ENCODE measurements around the gene PIF1. TPM values are rescaled to one million over a fixed set of nuclear protein-coding genes. Genes with fewer than 3 reads are reported as not detected.

PIF1 gene
- total and polyA plus RNA-seq, 2 of the 4 experiments (the other 2 are of a cell fraction): 3.9 to 19.9 TPM

- Histone ChIP-seq H4K8ac (ENCODE audit: low read depth in 2 of 2, low read length in 2 of 2) (0 out of 4 replicates have a peak overlapping the region, but pooled peaks of 1 of the 2 experiments have one; percentile 28), H3K27me3 (ENCODE audit: control insufficient read depth, insufficient read depth, low read length) (no peaks in the 10 kb centered on the region), H3K27ac (ENCODE audit: insufficient read depth, low read length) (peak overlapping the region; percentile 27; the same call in 1 of the 2 replicates), H2BK5ac (ENCODE audit: low read depth, low read length, poor library complexity, severe bottlenecking) (peak overlapping the region; percentile 8), H3K4me1 (ENCODE audit: control insufficient read depth, insufficient read depth, low read length) (peaks cover 60% of the 10 kb centered on the region), H3K18ac (ENCODE audit: low read depth, low read length) (no peak overlapping the region), H4K91ac (ENCODE audit: insufficient read depth, low read depth, low read length) (peak overlapping the region; percentile 4; the same call in 1 of the 2 replicates), H3K4me3 (ENCODE audit: insufficient read depth, low read depth, low read length) (no peak overlapping the region), H3K9me1 (ENCODE audit: insufficient read depth, low read length) (peaks cover 52% of the 10 kb centered on the region), H4K5ac (ENCODE audit: low read depth, low read length) (peak overlapping the region; percentile 24; the same call in 1 of the 2 replicates), H3K4me2 (ENCODE audit: low read depth, low read length) (no peak overlapping the region), H2AK5ac (ENCODE audit: low read depth, low read length) (peak overlapping the region; percentile 13; the same call in 1 of the 2 replicates), H3K56ac (ENCODE audit: extremely low read depth, insufficient read depth, low read length) (no peak overlapping the region), H3K79me1 (ENCODE audit: low read depth in 1 of 2, low read length in 2 of 2) (peaks cover 48 to 89% of the 10 kb centered on the region in 2 experiments), H2AK9ac (replicated peaks; ENCODE audit: low read depth, low read length, poor library complexity) (peak overlapping the region; percentile 80), H3K36me3 (ENCODE audit: control insufficient read depth, insufficient read depth, low read length) (peaks cover 71% of the 10 kb centered on the region), H3K9ac (ENCODE audit: low read depth, low read length) (no peak overlapping the region), H3K23ac (ENCODE audit: low read depth, low read length) (no peak overlapping the region; the same call in 1 of the 2 replicates), H2AFZ (replicated peaks; ENCODE audit: low read length, poor library complexity) (no peak overlapping the region), H4K20me1 (ENCODE audit: insufficient read depth, low read length) (peaks cover 22% of the 10 kb centered on the region), H3K14ac (replicated peaks; ENCODE audit: low read depth, low read length) (no peak overlapping the region; the same call in 1 of the 2 replicates), H3K9me3 (ENCODE audit: control insufficient read depth, insufficient read depth, low read length) (no peaks in the 10 kb centered on the region), H2BK20ac (ENCODE audit: low read depth, low read length) (no peak overlapping the region), H2BK120ac (ENCODE audit: low read depth, low read length) (no peak overlapping the region), H2BK15ac (ENCODE audit: low read depth, low read length) (no peak overlapping the region), H3K4ac (ENCODE audit: low read depth, low read length) (peak overlapping the region; percentile 11)
- intact Hi-C loops (cut with micrococcal nuclease): no loop called here
- DNase-seq: no peak
- no TSS peak for BruUV-seq (replicated peaks)
- dilution Hi-C loops (cut with HindIII; ENCODE audit: low sequenced_read_pairs, unreplicated experiment): no loop called here
- POLR2A ChIA-PET (ENCODE audit: unreplicated experiment): no interaction called here
- TF ChIP-seq MAZ (IDR thresholded peaks at IDR 0.05; ENCODE audit: borderline replicate concordance, low read depth, low read length): no peak
- TF ChIP-seq POLR2A (IDR thresholded peaks at IDR 0.05; ENCODE audit: low read depth, low read length): no peak
- no peak for TF ChIP-seq RAD21 (IDR thresholded peaks at IDR 0.05; ENCODE audit: low read length)
- no peak for TF ChIP-seq MXI1 (IDR thresholded peaks at IDR 0.05; ENCODE audit: borderline replicate concordance, low read depth, low read length)
- TF ChIP-seq SMC3 (IDR thresholded peaks at IDR 0.05; ENCODE audit: low read depth, low read length): no peak
- TF ChIP-seq CHD1 (IDR thresholded peaks at IDR 0.05; ENCODE audit: low read depth, low read length): no peak
- no peak for TF ChIP-seq CEBPB (IDR thresholded peaks at IDR 0.05; ENCODE audit: low read depth, low read length)
- TF ChIP-seq CTCF (conservative IDR thresholded peaks at IDR 0.05; ENCODE audit: low read depth, low read length): no peak
- no peak for TF ChIP-seq NFE2L2 (IDR thresholded peaks at IDR 0.05; ENCODE audit: low read depth, low read length)
- TF ChIP-seq ELK1 (IDR thresholded peaks at IDR 0.05; ENCODE audit: borderline replicate concordance, low read depth, low read length): no peak
- TF ChIP-seq USF2 (IDR thresholded peaks at IDR 0.05; ENCODE audit: low read depth, low read length): no peak
- no peak for TF ChIP-seq FOS (IDR thresholded peaks at IDR 0.05; ENCODE audit: low read depth, low read length)
- no peak for TF ChIP-seq MAFK (IDR thresholded peaks at IDR 0.05; ENCODE audit: low read depth, low read length)
- TF ChIP-seq BHLHE40 (IDR thresholded peaks at IDR 0.05; ENCODE audit: low read depth, low read length): no peak
- TF ChIP-seq RCOR1 (IDR thresholded peaks at IDR 0.05; ENCODE audit: insufficient replicate concordance, low read length): no peak
- TF ChIP-seq RFX5 (IDR thresholded peaks at IDR 0.05; ENCODE audit: low read depth, low read length): no peak
- no peak for ATAC-seq (ENCODE audit: low read depth)
- in situ Hi-C loops (cut with MboI; ENCODE audit: low sequenced_read_pairs): no loop called here
- 86% methylated on average over 4 of the region's 4 CpGs; no CpG with 5 or more reads in 1 of the 2 experiments for WGBS, 2 experiments (ENCODE audit: extremely low coverage in 2 of 2, insufficient read length in 1 of 2)
- CTCF ChIA-PET: interaction anchor here (0.6 kb wide), 1 partner anchor 18 kb away, joined by 3 read pairs; no protein-coding TSS in a partner anchor
Observed at GRCh38 chr15:64861960-64862359, 36.5 kb upstream of the PIF1 start.

Data from IMR-90 (cell line).